ENCODE data around the gene SPINT2.

- no peak for TF ChIP-seq CTCF (IDR thresholded peaks at IDR 0.05)
- no peak for TF ChIP-seq POLR2A (IDR thresholded peaks at IDR 0.05)
These were observed 42.7 kb downstream of the SPINT2 start for GRCh38 chr19:38307076-38307475.
